RKO (cell line): ENCODE data around the gene LYRM4.

Experiments
- DNase-seq: peaks from one replicate; pipeline ENCODE4 v3.0.0-alpha.2; 2016; ENCODE audit warnings: low spot score

The LYRM4 gene

DNA sequence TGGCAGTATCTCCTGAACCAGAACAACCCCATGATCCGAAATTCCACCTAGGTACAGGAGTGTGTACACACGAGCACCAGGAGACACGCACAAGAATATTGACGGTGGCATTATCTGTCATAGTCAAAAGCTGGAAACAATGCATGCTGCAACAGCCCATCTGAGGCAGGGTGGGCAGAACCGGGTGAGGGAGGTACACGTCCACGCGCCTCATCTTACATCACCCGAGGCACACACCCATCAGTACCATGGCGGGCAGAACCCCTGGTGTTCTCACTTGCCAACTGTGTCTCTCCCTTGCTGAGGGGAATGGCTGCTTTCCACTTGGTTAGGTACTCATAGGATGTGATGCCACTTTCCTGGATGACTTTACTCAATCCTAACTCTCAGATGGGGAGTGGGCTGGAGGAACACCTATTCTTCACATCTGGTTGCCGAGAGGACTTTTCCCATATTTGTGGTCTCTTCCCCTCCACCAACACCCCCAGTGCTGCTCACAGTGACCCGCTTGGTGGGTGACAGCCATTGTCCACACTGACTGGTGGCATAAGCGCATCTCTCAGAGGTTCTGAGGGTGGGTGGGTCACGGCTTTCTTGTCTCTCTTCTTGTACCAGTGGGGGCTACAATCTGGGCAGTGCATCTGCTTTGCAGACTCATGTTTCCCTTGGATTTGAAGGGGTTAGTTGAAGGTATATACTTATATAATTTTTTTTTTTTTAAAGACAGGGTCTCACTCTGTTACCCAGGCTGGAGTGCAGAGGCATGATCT, 162.1 kb downstream of the LYRM4 start:
- DNase-seq: no peak

DNA sequence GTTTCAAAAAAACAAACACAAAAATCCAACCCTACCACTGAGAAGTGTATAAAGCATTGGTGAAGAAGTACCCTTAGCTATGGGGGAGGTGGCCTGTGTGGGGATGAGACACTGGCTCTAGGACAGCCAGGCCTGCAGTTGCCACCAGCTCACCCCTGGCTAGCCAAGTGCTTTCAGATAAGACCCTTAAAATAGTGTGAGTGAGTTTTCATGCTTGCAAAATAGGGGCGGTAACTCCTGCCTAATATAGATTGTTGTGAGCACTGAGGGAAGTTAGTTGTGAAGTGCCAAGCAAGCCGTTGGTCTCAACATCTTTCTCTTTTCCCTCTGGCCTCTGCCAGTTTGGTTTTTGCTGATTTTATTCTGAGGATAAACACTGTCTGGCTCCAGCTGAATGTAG, 164.3 kb downstream of the LYRM4 start:
- DNase-seq: no peak

DNA sequence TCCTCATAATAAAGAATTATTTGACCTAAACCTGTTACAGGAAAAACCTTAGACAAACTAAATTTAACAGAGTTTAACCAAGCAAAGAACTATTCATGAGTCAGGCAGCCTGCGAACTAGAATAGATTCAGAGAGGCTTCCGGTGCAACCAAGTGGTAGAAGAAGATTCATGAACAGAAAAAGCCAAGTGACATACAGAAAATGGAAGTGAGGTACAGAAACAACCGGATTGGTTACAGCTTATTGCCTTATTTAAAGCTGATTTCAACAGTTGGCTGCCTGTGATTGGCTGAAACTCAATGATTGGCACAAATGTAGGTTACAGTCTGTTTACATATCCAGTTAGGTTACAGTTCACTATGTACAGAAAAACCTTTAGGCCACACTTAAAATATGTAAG, 165.5 kb downstream of the LYRM4 start:
- no peak for DNase-seq

DNA sequence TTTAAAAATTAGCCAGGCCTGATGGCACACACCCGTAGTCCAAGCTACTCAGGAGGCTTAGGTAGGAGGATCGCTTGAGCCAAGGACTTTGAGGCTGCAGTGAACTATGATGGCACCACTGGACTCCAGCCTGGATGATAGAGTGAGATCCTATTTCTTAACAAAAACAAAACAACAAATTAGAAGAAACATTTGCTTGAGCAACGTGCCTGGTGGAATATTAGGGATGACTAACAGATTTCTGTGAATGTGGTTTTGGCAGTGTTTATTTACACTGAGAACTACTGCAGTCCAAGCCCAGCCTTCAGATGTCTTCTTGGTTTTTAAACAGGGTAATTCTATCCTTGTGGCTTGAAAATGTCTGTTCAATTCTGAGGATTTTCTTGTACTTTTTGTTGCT, 166.4 kb downstream of the LYRM4 start:
- DNase-seq: no peak

DNA sequence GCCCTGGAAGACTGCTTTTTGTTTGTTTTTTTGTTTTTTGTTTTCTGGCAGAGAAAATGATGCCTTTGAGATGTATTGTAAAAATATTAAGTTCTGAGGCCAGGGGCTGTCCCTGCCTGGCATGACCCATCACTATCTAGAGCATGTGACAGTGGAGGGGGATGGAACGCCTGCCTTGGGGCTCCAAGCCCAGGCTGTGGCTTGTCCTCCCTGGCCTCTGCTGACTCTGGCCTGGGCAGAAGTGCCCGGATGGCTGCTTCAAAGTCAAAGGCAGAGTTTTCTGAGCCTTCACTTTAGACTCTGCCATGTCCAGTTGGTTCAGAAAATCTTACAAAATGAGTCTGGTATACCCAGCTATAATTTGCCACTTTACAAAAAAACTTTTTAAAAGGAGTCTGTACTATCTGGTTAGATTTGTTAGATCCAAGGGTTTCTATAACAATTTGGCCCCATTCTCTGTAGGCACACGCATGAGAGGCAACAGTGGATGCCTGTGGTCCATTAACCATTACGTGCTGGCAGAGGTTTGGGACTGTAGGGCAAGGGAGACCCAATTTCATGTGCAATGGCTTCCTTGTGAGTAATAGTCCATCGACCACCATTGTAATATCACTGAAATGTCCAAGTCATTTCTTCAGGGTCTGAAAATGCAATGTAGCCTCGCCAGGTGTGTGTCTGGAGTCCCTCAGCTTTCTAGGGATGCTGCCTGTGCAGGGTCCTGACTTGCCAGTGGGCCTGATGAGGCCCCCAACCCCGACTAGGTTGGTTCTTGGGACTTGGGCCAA, 167.3 kb downstream of the LYRM4 start:
- no peak for DNase-seq

DNA sequence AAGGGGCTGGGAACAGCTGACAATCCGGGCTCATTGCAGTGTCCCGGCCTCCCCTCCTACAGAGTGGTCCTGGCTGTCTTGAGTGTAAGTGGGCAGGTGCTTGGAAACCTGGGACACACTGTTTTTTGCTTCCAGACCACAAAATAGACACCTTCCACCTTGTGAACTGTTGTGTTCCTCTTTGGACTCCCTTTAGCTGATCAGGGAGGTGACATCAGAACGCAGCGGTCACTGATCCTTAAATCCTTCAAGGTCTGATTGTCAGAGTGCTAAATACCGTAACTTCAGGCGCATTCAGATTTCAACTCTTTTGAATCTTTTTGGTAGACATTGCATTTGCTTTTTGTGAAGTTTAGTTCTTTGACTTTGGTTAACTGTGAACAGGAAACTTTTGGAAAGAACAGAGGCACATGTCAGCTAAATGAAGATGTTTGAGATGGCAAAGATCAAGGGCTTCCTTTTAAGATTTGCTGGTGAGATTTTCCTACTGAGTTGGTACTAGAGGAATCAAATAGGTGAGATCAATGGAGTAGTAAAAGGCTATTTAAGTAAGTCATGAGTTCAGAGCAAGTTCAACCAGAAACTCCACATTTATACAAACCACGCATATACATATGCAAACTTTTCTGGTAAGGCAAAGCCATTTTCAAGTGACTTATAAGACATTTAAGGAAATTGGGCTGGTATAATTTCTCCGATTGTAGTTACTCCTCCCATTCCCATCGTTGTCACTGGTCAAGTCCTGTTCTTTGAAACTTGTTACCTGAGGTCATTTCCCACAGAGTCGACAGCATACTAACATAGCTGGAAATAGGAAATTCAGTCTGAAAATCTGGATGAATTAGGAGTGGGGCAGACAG, 169.3 kb downstream of the LYRM4 start:
- DNase-seq: no peak

DNA sequence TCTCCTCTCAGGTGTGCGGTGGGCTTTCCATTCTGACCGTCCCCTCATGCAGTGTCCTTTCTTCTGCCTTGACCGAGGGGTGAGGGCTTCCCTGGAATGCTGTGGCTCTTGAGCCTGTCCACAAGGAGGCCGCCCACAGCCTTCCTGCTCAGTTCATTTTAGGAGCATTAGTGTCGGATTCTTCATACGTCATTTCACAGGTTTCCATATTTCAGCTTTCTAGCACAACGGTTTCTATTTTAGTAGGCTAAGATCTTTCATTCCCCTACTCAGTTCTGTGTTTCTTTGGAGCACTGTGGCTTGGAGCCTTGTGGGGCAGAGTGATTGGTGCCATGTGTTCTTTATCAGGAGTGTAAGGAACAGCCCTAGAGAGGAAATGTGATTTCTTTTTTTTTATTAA, 170.1 kb downstream of the LYRM4 start:
- no peak for DNase-seq

DNA sequence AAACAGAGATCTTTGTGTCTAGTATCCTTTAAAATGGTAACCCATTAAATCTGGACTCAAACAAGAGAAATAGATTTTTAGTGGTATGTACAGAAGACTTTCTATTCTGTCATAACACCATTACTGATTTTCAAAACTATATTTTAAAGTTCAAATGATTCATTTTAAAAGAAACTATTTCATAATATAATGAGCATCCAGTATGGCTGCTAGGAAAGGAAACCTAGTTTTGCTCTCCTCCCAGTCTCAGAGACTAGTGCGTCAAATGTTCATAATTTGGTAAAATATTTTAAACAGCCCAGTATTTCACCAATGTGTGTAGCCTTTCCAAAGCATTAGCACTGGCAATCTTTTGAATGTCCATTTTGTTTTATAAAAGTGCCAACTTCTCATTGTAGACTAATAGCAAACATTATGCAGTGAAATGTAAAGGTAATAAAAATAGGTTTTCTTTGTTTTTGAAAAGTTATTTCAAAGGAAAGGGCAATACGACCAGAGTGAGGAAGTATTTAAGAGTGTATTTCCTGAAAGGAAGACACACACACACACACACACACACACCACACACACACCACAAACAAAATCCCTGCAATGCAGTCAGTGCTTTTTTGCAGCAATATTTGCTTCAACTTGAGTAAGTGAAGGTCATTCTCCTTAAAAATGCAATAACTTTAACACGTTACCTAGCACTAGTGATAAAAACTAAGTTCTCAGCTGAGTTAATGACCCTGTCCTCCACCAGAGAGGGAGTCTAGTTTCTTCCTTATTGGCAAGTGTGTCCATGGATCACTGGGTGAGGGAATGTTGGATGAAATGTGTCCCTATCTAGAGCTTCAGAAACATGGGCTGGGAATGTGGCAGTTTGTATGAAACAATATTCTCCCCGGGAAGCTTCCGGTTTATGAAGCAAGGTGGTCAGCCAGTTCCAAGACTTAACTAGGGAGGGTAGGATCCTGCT, 171.0 kb downstream of the LYRM4 start:
- DNase-seq: no peak

DNA sequence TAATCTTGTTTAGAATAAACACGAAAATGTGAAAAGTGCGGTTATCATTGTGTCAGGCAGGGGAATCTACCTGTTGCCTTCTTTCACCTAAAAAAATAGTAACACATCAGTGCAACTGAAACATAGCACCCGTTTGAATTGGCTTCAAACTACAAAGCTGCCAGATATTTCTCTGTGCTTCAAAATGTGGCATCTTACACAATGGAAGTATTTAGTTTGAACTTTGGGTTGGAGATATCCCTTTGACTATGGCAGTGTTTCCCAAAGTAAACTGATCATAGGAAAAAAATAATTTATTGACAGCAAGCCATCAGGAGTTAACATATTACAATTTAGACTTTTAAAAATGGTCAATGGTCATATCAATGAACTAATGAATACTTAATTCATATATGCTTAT, 172.0 kb downstream of the LYRM4 start:
- DNase-seq: no peak

DNA sequence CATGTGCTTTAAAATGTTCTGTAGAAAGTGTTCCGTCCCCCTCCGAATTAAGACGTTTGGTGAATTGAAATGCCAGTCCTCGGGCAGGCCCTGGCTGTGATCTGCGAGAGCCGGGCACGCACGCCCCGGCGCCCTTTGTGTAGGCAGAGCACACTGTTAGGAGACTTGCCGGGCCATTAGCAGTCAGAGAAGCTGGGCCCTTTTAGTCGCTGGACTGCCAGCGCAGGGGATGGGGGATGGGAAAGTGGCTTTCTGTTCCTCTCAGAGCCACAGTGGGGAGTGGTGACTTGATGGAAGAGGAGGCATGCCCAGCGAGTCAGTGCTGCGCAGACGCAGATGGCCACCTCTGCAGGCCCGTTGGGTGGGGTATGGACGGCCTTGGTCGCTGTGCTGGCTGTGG, 173.4 kb downstream of the LYRM4 start:
- no peak for DNase-seq

DNA sequence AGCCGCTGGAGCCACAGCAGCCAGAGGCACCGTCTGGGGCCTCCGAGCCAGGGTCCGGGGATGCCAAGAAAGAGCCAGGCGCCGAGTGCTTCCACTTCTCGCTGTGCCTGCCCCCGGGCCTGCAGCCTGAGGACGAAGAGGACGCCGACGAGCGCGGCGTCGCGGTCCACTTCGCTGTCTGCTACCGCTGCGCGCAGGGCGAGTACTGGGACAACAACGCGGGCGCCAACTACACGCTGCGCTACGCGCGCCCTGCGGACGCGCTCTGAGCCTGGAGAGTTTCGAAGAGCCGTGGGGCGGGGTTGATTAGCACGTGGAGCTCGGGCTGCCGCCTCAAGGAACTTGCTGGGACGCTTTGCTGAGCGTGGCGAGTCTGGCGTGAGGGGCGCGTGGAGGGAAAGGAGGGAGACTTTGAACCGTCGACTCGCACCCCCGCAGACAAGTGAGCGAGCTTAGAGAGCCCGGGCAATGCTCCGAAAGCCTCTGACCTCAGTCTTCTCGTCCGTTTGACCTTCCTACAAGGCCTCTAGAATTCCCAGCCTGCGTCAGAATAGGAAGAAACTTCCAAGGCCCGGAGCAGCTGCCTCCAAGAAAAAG, 174.4 kb downstream of the LYRM4 start:
- DNase-seq: no peak

DNA sequence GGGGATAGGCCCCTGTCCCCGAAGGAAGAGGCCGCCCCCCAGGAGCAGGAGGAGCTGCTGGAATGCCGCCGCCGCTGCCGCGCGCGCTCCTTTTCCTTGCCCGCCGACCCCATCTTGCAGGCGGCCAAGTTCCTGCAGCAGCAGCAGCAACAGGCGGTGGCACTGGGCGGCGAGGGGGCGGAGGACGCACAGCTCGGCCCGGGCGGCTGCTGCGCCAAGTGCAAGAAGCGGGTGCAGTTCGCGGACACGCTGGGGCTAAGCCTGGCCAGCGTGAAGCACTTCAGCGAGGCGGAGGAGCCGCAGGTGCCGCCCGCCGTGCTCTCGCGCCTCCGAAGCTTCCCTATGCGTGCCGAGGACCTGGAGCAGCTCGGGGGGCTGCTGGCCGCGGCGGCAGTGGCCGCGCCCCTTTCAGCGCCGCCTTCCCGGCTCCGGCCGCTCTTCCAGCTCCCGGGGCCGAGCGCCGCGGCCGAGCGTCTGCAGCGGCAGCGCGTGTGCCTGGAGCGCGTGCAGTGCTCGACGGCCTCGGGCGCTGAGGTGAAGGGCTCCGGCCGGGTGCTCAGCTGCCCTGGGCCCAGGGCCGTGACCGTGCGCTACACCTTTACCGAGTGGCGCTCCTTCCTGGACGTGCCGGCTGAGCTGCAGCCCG, 175.0 kb downstream of the LYRM4 start:
- no peak for DNase-seq

DNA sequence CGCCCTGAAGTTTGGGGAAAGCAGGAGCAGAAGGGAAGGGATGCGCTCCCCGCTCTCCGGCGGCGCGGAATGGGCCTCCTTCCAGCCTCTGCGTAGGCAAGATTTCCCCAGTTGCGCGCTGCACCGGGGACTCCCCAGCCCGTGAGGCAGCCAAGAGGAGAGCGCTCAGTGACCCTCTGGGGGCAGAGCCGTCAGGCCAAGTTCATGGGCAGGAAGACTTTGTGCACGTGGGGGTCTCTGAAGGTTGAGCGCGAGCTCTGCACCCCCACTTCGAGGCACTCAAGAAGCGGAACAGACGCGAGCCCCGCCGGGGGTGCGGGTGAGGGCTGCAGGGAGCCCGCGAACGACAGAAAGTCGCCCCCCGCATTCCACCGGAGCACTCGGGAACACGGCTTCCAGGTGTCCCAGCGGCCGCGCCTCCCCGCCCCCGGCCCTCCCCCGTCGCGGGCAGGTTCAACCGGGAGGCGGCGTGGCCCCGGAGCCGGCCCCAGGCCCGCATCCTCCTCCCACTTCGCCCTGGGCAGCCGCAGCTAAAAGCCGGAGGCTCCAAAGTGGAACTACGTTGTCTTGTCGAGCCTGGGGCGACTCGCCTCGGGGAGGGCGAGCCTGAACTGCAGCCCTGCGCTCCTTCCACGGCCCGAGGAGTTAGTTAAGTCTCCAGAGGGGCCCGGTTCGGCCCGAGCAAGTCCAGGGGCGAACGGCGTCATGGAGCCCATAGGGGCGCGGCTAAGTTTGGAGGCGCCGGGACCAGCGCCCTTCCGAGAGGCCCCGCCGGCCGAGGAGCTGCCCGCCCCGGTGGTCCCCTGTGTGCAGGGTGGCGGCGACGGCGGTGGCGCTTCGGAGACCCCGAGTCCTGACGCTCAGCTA, 175.7 kb downstream of the LYRM4 start, which contains the start of gene PPP1R3G:
TSS of gene PPP1R3G (plus strand) at position 561 of the 867 bp plus-strand sequence. CDS start at position 706, 145 bp downstream.
- DNase-seq: no peak

DNA sequence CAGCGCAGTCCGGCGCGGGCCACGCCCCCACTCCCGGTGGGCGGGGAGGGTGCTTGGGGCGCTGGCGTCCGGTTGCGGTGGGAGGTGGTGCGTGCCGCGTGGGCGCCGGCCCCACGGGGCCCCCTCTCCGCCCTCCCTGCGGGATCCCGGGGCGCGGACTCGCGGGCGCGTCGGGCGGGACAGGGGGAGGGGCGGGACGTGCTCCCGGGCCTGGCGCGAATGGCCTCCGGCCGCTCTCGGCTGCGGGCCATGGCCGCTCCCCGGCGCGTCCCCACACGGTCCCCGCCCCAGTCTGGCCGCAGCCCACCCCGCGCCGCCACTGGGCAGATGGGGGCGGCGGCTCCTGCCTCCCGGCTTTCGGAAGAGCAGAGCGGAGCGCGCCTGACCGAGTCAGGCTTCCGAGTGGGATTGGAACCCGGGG, 176.4 kb downstream of the LYRM4 start:
- DNase-seq: no peak

DNA sequence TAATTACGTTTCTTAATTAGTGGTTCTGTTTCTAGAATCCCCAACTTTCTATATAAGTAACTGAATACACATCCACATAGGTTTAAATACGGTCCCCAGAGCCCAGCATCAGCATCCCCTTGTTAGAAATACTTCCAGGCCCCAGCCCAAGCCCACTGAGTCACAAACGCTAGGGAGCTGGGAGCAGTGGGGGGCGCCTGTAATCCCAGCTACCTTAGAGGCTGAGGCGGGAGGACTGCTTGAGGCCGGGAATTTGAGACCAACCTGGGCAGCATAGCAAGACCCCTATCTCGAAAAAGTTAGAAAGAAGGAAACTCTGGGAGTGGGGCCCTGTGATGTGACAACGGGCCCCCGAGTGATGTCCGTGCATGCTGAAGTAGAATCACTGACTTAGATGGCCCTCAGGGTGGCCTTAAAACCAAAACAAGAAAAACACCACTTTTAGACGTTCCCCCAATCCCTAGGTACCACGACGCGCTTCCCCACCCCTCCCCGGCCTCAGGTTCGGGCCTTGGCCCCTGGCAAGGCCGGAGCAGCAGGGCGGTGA, 176.9 kb downstream of the LYRM4 start:
- no peak for DNase-seq

DNA sequence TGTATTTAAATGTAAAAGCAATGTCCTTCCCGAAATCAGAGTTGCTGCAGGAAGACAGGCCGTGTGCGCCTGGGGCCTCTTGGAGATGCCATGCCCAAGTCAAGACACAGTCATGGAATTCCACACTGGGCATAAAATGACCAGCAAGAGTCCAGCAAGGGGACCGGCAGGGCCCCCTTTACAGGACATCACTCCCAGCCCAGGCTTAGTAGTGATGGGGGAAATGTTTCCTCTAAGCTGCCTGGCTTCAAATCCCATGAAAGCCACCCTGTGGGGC, 177.5 kb downstream of the LYRM4 start:
- no peak for DNase-seq

DNA sequence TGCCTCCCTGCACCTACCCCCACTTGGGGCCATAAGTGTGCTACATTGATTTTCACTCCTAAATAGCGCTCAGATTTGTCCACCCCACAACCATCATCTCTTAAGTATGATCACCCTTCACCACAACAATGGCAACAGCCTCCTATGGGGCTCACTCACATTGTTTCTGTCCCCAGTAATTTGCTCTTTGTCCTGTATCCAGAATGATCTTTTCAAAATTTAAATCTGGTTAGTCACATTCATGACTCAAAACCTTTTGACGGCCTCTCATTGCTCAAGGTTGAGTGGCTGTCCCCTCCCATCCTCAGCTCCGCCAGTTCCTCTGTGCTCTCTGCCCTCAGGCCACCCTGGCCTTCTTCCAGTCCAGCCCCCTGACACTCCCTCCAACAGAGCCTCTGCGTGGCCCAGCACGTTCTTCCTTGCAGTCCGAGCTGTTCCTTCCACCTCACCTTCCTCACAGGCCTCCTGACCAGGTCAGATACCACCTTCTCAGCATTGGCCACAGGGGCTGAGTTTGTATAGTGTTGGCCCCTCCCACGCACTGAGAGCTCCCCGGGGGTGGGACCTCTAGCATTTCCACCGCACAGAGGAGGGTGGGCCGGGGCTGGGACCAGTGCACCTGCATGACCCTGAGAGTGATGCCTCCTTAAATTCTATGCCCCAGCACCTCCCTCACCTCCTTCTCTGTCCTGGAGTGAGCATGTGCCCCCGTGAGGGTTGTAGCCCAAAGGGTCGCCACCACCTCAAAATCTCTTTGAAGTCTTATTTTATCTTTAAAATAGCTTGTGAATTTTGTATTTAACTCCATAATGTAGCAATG, 178.1 kb downstream of the LYRM4 start:
- DNase-seq: peak; percentile 47

DNA sequence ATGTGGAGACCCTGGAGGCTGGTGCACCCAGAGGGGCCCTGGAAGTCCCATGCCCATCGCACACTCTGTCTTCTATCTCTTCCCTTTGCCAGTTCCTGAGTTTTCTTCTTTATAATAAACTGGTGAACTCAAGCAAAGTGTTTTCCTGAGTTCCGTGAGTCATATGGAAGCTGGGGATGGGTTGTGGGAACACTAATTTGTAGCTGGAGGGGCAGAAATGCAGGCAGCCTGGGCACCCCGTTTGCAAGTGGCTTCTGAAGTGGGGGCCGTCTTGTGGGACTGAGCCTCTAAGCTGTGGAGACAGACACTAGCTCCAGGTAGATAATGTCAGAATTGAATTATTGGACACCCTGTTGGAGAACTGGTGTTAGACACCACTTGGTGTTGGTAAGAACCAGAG, 178.8 kb downstream of the LYRM4 start:
- no peak for DNase-seq
